ENCODE measurements around the gene HOXA2.

DNA sequence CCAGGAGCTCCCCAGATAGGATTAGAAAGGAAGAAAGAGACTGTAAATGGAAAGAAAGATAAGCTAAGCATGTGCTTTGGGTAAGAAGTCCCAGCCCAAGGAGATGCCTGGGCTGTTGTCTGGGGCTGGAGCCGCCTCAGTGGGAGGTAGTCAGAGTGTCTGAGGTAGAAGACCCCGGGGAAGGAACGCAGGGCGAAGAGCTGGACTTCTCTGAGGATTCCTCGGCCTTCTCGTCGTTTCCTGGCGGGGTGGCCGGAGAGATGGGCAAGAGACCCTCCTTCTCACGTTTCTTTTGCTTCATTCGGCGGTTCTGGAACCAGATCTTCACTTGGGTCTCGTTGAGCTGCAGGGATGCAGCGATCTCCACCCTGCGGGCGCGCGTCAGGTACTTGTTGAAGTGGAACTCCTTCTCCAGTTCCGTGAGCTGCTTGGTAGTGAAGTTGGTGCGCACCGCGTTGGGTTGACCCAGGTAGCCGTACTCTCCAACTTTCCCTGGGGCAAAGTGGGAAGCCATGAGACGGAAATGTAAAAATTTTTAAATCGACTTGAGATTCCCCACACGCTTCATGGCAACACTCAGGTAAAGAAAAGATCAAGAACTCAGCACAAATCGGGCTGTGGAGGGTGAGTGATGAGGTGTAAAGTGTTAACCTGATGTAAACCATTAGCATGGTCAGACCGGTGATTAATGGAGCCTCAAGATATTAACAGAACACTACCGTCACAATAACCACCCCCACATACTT is 8.0 kb downstream of the HOXA2 start:
- TF ChIP-seq CTCF (IDR thresholded peaks at IDR 0.05) (no peak), POLR2A (IDR thresholded peaks at IDR 0.05) (no peak), POLR2AphosphoS5 (IDR thresholded peaks at IDR 0.05) (no peak)

Data from prostate gland (tissue), 2 donors.